ENCODE results near the gene PQBP1.

PQBP1 gene

DNA sequence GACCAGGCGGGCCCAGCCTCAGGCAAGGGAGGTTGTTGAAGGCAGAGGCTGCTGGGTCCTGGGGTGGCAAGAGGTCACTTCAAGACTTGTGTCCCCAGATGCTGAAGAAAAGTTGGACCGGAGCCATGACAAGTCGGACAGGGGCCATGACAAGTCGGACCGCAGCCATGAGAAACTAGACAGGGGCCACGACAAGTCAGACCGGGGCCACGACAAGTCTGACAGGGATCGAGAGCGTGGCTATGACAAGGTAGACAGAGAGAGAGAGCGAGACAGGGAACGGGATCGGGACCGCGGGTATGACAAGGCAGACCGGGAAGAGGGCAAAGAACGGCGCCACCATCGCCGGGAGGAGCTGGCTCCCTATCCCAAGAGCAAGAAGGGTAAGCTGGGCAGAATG lies 4.4 kb downstream of the PQBP1 start:
- no peak for DNase-seq (ENCODE audit: low read depth in 2 of 2)

DNA sequence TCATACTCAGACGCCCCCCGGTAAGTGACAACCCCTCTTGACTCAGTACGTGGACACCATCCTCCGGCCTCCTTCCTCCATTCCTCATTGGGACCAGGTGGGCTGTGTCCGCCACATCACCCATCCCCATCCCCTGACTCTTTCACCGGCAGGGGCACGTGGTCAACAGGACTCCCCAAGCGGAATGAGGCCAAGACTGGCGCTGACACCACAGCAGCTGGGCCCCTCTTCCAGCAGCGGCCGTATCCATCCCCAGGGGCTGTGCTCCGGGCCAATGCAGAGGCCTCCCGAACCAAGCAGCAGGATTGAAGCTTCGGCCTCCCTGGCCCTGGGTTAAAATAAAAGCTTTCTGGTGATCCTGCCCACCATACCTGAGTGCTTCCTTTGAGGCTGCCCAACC lies 5.0 kb downstream of the PQBP1 start:
- DNase-seq (ENCODE audit: low read depth in 2 of 2): no peak

GRCh38 chrX:48903290-48903689 lies 5.6 kb downstream of the PQBP1 start:
- no peak for DNase-seq (ENCODE audit: low read depth in 2 of 2)

GRCh38 chrX:48904180-48904579 lies 6.5 kb downstream of the PQBP1 start:
- DNase-seq (ENCODE audit: low read depth in 2 of 2): no peak

DNA sequence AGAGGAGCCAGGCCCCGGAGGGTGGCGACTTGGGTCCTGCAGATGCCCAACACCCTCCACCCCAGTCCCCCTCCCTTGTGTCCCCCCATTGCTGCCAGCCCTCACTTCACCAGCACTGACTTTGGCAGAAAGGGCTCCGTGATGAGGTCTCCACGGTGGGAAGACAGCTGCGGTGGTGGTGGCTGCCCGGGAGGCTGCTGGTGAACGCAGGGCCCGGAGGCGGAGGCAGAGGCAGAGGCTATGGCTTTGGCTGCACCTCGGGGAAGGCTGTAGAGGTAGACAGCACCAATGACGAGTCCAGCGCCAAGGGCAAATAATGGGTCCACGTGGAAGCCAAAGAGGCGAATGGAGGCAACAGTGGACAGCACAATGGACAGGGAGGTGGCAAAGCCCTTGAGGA lies 6.9 kb downstream of the PQBP1 start:
- DNase-seq (ENCODE audit: low read depth in 2 of 2): no peak

GRCh38 chrX:48905090-48905790 lies 7.5 kb downstream of the PQBP1 start:
- no peak for DNase-seq (ENCODE audit: low read depth in 2 of 2)

DNA sequence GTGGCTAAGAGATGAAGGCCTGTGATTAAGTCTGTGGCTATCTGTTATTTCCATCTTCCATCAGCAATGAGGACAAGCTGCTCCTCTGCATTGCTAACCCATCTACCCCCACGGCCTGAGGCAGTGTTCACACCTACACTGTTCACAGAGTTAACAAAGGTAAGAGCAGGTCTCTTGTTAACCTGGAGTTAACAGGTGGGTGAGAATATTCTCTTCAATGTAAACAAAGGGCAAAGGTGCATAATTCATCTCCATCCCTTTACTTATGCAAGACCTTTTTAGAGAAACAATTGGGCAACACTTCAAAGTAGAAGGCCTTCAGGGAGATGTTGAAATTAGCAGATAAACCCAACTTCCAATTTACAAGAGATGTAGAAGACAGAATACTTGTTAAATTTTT lies 10.9 kb downstream of the PQBP1 start:
- no peak for DNase-seq (ENCODE audit: low read depth in 2 of 2)

- no peak for DNase-seq (ENCODE audit: low read depth in 2 of 2)
These were observed 12.1 kb downstream of the PQBP1 start for GRCh38 chrX:48909703-48910294.

DNA sequence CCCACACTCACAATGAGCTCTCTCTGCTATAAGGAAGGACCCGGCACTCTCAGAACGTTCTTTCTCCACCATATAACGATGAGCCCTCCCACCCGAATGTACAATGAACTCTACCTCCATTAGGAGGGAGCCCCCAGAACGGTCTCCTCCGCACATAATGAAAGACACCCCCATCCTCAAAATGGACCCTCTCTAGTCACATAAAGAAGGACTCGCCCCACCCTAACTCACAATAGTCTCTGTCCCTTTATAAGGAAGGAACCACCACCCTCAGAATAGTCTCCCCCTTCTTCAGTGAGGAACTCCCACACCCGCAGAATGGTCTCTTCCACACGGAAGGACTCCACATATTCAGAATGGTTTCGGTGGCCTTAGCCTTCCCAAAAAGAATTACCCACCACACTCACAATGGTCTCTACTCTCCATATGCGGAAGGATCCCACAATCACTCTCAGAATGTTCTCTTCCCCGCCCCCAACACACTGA lies 13.2 kb downstream of the PQBP1 start:
- DNase-seq (ENCODE audit: low read depth in 2 of 2): no peak

GRCh38 chrX:48911412-48912182 lies 13.9 kb downstream of the PQBP1 start, which contains the start of gene SLC35A2:
Gene SLC35A2, minus strand, starts transcription at chrX:48911646. Its CDS starts 10 bp downstream, at chrX:48911636.
- DNase-seq (ENCODE audit: low read depth in 2 of 2): peak; percentile 78 to 80

- no peak for DNase-seq (ENCODE audit: low read depth in 2 of 2)
These were observed 16.1 kb downstream of the PQBP1 start for GRCh38 chrX:48913605-48914366.

DNA sequence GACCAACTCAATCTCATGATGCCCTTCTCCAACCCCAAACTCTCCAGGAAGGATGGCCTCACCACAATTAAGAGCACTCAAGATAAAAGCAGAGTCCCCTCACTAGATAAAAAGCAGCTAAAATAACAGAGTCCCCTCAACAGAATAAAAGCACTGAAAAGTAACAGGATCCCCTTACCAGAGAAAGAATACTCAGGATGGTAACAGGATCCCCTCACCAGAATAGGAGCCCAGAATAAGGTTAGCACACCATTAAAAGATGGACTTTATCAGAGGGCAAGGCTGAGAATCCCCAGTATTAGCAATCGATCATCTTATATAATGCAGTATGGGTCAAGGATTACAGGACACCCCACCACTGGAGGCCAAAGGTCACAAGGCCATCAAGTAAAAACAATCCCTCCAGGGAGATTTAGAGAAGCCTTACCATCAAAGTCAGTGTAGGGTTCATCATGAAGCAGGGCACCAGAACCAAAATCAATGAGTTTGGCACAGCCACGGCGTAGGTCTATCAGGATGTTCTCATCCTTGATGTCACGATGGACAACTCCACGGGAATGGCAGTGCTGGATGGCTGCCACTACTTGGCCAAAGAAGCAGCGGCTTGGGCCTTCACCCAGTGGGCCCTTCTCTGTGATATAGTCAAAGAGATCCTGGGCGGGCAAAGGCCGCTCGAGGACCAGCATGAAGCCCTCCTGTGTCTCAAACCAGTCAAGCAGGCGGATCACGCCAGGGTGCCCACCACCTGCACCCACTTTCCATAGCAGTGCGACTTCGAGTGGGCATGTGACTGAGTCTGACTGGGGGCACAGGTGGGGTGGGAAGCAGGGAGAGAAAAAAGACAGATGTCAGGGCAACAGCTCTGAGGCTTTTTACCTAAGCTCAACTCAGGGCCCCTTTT lies 17.1 kb downstream of the PQBP1 start:
- DNase-seq (ENCODE audit: low read depth in 2 of 2): no peak

DNA sequence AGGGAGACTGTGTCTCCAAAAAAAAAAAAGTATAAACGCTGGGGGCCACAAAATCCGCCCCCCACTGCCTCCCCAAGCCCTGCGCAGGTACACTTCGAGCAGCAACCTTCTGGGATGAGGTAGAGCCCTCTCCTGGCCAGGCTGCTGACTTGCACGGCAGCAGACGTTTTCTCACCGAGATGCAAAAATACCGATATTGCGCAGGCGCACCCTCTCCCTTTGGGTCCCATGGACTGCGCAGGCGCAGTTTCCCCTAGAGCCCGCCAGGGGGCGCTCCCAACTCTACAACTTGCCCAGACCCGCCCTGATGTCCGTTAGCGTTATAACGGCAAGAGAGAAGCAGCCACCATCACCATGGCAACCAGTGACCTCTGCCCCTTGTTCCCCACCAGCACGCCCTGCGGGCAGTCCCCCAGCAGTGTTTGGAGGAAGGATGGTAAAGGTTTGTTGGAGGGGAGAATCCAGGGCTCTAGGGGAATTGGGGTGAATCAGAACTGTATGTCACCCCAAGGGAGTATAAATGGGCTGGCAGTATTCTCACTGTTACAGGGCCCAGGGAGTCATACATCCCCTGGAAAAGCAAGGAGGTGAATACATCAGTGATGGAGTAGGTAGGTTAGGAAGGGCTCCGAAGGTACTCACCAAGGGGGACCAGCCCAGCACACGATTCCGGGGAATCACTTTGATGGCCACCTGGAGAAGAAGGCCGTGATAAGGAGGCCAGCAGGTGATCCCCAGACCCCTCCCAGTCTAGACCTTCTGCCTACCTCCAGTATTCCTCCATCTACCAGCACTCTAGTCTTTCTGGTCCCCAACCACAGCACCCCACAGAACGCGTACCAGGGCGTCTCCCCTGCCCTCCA lies 19.6 kb downstream of the PQBP1 start:
- peak; percentile 77 to 78 for DNase-seq (ENCODE audit: low read depth in 2 of 2)

- DNase-seq (ENCODE audit: low read depth in 2 of 2): no peak
These were observed 20.5 kb downstream of the PQBP1 start for GRCh38 chrX:48918301-48918642.

GRCh38 chrX:48918643-48919340 lies 21.1 kb downstream of the PQBP1 start, which contains the start of gene PIM2:
Gene PIM2, minus strand, starts transcription at chrX:48919024. Its CDS starts 190 bp downstream, at chrX:48918834.
- DNase-seq (ENCODE audit: low read depth in 2 of 2): peak; percentile 83 to 84

DNA sequence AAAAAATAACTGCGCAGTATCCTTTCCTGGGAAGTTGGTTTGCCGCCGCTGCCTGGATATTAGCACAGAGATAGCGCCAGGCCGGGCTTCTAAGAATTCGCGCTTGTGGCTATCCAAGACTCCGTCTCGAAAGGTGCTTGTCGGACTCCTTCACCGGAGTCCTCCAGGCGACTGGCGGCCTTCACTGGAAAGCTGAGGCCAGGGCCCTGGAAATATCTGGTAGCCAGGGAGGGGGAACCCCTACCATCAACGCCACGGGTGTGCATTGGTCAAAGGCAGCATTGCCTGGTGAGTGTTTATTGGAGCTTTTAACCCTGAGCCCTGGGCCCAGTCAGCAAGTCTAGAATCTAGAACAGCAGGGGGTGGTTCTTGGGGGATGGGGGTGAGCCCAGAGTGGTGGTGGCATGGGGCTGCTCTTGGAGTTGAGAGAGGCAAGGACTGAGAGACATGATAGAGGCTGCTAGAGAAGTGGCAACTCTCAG lies 21.7 kb downstream of the PQBP1 start:
- DNase-seq (ENCODE audit: low read depth in 2 of 2): no peak

DNA sequence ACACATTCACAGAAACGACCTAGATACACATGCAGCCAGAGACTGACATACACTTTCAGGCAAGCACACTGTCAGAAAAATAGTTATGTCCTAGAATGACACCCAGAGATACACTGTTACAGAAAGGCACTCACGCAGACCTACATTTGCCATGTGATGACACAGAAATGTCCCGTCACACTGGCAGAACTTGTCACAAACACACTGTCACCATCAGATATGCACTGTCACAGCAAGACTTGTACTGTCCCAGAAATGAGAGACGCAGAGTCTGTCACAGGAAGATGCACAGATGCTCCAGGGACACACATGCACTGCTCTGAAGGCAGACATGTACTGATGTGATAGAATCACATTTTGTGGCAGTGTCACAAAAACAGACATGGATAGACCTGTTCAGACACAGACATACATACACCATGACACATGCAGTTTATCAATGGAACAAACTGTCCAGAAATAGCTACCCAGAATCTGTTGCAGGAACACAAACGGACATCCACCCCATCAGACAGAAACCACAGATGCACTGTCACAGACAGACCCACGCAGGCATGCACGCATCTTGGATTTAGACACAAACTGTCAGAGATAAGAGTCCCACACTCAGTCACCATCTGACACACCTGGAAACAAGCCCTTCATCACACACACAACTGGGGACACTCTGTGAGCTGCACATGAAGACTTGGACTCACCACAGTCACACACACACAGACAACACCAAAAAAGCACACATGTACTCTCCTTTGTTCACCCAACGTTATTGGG lies 22.4 kb downstream of the PQBP1 start:
- DNase-seq (ENCODE audit: low read depth in 2 of 2): no peak

GRCh38 chrX:48920718-48921104 lies 23.0 kb downstream of the PQBP1 start:
- DNase-seq (ENCODE audit: low read depth in 2 of 2): no peak

Measured in stimulated activated CD8-positive, alpha-beta memory T cell treated with anti-CD3 and anti-CD28 coated beads, Interleukin-15, amount 100 ng/mL, for 48 hours (primary cell).